NCI-H82 treated with DMSO at 0.1 percent for 48 hours (cell line): Measurements from ENCODE around the gene PSEN2.
"Not testable (repeated sequence)": the region's sequence is repeated elsewhere in the genome, so short reads cannot be mapped to it uniquely, and the experiment has no call there.

Experiments used
- DNase-seq: peaks from one replicate; lab custom pipeline; 2025; ENCODE audit not compliant: unreplicated experiment; lab: John Stamatoyannopoulos, UW

The PSEN2 gene

DNA sequence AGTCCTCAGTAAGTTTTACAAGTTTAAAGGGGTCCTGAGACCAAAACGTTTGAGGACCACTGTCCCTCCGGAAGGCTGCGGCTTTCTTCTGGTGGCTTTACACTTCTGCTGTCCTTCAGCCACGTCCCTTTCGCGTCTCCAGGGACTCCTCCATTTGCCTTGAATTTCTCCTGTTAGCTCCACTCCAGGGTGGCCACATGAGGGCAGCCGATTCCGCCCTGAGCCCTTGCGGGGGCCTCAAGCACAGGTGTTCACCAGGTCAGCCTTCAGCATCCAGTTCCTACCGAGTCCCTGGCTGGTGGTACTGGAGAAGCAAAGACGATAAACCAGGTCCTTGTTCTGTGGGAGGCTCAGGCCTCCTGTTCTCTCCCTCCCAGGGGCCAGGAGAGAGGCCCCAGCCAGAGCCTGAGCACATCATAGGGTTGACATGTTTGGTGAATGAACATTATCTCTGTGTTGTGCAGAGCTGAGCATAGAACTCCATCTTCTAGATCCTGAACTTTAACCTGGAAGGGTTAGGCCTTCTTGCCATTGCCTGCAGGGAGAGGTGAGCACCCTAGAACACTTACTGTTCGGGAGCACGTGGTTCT, 42.3 kb downstream of the PSEN2 start:
- DNase-seq, result peak; percentile 27

GRCh38 chr1:226915672-226915995, 45.2 kb downstream of the PSEN2 start:
- no peak for DNase-seq

DNA sequence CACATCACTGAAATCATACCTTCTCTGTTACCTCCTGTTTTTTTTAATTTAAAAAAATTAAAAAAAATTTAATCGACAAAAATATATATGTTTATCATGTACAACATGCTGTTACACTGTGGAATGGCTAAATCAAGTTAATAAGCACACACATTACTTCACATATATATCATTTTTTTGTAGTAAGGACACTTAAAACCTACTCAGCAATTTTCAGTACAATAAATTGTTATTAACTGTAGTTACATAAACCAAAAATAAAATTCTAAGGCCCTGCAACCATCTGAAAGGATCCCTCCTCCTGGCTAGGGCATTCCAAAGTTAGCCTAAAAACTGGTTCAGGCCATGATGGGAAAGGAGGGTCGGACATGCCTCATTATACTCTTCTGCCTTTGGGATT, 46.1 kb downstream of the PSEN2 start:
- DNase-seq, result no peak

- DNase-seq, result no peak
Measured at GRCh38 chr1:226919587-226919986, 49.2 kb downstream of the PSEN2 start.

- no peak for DNase-seq
Measured at GRCh38 chr1:226919995-226920394, 49.6 kb downstream of the PSEN2 start.

DNA sequence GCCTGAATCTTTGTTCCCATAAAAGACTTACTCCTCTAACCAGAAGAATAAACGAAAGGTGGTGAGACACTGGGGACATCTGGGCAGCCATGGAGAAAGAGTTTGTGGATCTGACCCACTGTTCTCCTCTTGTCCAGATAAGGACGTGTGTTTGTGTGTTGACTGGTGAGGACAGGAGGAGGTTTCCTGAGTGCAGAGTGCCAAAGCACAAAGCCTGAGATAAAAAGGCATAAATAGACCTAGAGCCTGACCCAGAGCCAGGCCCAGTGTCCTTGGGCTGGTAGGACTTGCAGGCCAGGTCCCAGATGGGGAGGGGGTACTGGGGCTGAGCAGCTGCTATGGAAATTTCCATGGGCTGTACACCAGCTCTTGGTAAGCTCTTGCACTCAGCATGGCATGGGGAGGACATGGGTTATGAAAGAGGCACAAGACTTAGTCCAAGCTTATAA, 50.1 kb downstream of the PSEN2 start:
- no peak for DNase-seq

DNA sequence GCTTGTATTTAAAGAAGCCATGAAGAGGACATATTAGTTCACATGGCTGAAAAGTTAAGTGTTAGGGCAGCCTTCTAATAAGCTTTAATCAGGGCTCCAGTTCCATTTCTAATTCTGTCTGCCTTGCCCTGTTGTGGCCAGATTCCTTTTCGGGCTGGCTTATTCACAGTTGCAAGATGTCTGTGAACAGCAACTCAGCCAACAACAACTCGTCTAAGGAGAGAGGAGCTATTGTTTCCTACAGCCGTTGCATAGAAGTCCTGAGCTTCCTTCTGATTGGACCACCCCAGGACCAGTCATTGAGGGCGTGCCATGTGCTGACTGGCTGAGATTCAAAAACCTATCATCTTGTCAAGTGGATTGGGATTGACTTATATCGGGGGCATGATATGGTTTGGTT, 51.1 kb downstream of the PSEN2 start:
- no peak for DNase-seq

- not testable (repeated sequence) for DNase-seq
Measured at GRCh38 chr1:226929260-226930111, 59.1 kb downstream of the PSEN2 start.

- DNase-seq, result no peak
Measured at GRCh38 chr1:226934483-226935237, 64.2 kb downstream of the PSEN2 start.

DNA sequence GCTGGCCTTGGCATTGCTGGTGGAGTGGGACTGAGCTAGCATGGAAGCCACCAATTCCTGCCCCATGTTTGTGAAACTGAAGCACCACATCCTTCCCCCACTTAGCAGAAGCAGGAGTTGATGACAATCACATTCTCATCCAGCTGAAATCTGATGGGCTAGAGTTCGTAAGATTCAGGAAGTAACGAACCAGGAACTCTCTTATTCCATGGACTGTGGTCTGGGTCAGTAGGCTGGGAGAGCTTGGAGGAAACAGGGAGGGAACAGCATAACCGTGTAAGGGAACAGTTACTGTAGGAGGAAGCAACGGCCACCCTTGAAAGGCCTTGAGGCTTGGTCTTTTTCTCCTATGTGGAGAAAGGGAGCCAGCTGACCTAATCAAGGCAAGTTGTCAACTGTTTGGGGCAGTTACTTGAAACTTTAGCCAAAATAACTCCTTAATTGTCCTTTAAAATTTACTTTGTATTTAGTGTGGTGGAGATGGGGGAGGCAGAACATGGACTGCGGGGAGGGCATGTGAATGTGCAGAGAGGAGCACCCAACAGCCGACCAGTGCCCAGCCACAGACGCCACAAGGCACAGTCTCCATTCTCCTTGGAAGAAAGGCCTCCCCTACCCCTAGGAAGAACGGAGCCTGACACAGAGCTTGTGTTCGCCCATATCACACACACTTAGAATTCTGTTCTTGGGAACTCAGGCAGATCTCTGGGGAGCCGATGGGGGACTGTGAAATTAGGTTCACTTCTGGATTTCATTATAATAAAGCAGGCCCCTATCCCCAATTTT, 67.7 kb downstream of the PSEN2 start:
- no peak for DNase-seq

DNA sequence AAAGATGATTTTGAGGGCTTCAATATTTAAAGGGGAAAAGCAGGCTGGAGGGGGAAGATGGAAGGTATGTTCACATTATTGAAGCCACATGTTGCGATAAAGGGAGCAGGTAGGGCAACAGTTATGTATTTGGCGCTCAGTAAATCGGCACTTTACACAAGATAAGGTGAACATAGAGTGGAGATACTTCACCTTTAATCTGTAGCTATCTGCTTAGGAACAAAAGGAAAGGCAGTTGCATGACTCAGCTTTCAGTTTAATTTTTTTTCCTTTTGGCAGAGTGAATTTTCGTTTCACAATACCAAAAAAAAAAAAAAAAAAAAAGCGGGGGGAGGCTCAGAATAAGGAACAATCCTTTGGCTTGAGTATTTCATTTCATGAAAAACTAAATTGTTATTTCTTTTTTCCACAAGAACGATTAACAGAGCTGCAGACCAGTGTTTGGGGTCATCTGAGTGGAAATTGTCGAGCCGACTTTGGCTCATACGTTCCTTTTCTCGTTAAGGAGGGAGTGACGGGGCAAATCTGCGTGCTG, 68.6 kb downstream of the PSEN2 start:
- DNase-seq, result no peak

GRCh38 chr1:226939438-226940028, 69.1 kb downstream of the PSEN2 start:
- DNase-seq, result no peak

DNA sequence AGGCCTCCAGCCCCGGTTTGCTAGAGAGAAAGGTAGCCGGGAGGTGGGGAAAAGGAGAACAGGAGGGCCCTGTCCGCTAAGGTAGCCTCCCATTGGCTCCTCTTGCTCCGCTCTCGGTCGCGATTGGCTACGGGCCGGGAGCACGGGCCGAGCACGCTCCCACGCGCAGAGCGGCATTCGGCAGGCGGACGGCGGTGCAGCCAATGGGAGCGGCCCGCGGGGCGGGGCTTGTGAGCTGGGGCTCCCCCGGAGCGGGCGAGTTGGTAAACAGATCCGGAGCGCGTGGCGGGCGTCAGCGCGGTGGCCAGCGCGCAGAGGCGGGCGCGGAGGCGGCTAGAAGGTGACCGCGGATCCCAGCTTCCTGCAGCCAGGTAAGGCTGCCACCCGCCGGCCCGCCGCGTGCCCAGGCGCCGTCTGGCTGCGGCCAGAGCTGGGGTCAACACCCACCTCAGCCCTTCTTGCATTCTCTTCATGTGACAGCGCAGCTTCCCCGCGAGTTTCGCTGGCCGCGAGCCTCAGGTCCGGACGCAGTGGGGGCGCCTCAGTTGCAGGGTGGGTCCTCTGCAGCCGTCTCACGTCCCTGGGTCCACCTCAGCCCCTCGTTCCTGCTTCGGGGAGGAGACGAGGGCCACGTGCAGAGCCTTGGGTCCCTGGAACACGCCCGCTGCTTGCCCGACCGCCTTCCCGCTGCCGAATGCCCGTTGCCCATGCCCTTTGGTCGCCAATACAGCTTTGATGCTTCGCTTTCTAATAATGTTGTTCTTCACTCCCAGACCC, 69.8 kb downstream of the PSEN2 start, which contains the start of gene COQ8A:
TSS of gene COQ8A (plus strand) at position 266 of the 777 bp plus-strand sequence. CDS start 21,092 bp downstream, outside the sequence.
- DNase-seq, result peak; percentile 100

DNA sequence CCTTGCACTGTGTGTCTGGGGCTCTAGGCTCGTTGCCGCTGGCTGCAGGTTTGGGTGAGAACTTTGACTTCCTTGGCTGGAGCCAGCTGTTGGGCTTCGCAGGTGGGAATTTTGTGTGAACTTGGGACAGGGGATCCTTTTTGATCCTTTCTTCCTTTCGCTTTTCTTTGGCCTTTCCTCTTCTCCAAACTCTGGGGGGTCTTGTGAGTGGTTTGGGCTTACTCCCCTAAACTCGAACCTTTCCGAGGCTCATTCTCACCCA, 70.3 kb downstream of the PSEN2 start:
- DNase-seq, result no peak

- DNase-seq, result no peak
Measured at GRCh38 chr1:226942392-226942791, 72.0 kb downstream of the PSEN2 start.

GRCh38 chr1:226943156-226943555, 72.7 kb downstream of the PSEN2 start:
- DNase-seq, result no peak

GRCh38 chr1:226943927-226944326, 73.5 kb downstream of the PSEN2 start:
- no peak for DNase-seq

DNA sequence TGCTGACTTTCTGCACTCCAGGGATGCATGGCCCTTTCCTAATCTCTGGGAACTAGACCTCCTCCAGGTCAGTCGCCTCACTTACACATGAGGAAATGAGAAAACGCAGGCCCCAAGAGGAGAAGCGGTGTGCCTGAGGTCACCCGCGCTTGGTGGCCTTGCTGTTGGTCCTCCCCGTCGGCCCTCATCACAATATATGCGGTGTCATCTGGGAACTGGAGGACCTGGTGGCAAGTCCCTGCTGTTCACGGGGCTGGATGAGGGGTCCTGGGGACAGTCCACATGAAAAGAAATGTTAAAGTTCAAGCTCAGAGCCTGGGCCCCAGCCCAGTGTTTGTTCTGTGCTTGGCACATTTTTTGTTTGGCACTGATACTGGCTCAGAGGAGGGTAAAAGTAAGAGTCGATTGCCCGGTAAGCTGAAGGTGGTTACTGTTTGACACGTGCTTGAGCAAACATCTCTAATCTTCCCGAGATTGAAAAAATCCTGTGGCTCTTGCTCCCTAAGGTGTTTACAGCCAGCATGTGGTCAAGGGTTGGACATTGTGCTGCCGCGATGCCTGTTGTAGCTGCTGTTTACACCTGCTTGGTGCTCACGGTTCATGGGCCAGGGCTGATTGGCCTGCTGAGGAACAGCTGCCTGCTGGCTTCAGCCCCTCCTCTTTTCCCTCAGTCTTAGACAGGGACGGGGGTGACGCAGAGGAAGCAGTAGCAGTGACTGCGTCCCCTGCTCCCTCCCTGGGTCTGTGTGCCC, 74.9 kb downstream of the PSEN2 start:
- no peak for DNase-seq
